Measurements from ENCODE around the gene GPR35.

Gene GPR35

DNA sequence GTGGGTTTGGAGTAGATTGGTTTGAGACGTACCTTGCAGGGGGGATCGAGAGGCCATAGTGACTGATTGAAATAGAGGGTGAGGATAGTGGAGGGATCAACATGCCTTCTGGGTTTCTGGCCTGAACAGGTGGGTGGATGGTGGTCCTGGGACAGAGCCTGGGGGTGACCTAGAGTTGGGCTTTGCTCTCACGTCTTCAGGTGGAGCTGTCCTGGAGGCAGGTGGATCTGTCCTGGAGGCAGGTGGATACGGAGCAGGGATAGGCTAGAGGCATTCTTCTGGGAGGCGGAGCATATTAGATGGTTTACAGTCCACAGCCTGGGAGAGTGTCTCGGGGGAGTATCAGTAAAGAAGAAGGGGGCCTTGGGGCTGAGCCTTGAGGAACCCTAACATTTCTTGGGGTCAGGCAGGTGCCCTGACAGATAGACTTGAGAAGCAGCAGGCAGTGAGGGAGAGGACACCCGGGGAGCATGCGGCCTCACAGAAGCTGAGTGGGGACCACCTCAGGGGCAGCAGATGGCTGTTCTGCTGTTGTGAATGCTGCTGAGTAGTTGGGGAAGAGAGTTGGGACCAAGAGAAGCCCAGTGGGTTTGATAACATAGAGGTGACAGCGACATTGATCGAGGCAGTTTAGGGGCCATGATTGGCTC is 37.1 kb upstream of the GPR35 start:
- ChIA-PET POLR2A (ENCODE audit: low non-redundant PET) (no interaction called here), CTCF (interaction anchor here (0.6 to 0.7 kb wide), 3 partner anchors 13 to 311 kb away, joined by 3 read pairs; no protein-coding TSS in a partner anchor)
- TF ChIP-seq, protein P1, sequence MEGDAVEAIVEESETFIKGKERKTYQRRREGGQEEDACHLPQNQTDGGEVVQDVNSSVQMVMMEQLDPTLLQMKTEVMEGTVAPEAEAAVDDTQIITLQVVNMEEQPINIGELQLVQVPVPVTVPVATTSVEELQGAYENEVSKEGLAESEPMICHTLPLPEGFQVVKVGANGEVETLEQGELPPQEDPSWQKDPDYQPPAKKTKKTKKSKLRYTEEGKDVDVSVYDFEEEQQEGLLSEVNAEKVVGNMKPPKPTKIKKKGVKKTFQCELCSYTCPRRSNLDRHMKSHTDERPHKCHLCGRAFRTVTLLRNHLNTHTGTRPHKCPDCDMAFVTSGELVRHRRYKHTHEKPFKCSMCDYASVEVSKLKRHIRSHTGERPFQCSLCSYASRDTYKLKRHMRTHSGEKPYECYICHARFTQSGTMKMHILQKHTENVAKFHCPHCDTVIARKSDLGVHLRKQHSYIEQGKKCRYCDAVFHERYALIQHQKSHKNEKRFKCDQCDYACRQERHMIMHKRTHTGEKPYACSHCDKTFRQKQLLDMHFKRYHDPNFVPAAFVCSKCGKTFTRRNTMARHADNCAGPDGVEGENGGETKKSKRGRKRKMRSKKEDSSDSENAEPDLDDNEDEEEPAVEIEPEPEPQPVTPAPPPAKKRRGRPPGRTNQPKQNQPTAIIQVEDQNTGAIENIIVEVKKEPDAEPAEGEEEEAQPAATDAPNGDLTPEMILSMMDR (conservative IDR thresholded peaks at IDR 0.05; ENCODE audit: low read depth): no peak
- H3K27ac ChIP-seq: no peak overlapping the region
- no peak for DNase-seq (ENCODE audit: low spot score)

DNA sequence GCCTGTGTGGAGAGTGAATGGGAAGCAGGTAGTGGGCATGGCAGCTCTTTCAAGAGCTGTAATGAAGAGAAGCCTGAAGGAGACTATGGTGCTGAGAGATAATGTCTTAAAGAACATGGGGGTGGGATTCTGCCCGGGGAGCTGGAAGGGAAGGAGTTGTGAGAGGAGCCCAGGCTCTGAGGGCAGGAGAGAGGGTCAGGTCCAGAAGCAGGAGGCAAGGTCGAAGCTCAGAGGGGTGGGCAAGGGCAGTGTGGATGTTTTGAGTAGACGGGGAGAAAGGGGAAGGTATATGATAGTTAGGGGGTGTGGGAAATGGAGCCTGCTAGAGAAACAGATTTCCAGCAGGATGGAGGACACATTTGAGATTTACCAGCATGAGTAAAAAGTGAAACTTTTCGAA is 36.6 kb upstream of the GPR35 start:
- TF ChIP-seq, protein P1 (conservative IDR thresholded peaks at IDR 0.05; ENCODE audit: low read depth): no peak
- POLR2A ChIA-PET (ENCODE audit: low non-redundant PET): interaction anchor here (0.7 kb wide), 1 partner anchor 22 kb away, joined by 3 read pairs; no protein-coding TSS in a partner anchor
- no peak for DNase-seq (ENCODE audit: low spot score)
- H3K27ac ChIP-seq: no peak overlapping the region; the same call in 1 of the 2 replicates
- CTCF ChIA-PET: interaction anchor here (0.6 kb wide), 1 partner anchor 13 kb away, joined by 3 read pairs; no protein-coding TSS in a partner anchor

DNA sequence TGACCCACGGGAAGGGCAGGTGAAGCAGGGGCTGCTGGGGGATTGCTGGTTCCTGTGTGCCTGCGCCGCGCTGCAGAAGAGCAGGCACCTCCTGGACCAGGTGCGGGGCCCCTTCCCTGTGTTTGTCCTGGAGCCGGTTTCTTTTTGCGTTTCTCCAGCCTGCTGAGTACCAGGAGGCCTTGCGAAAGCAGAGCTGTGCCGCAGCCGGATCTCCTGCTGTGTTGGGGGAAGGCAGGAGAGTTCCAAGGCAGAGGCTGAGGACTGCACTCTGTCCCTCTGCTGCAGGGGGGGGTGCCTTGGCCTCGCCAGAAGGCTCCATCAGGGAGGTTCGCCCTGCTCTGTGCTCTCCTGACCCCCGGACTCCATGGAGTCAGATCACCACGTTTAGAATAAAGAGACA is 35.9 kb upstream of the GPR35 start:
- ChIA-PET POLR2A (ENCODE audit: low non-redundant PET) (interaction anchor here (0.7 kb wide), 1 partner anchor 21 kb away, joined by 3 read pairs; no protein-coding TSS in a partner anchor), CTCF (interaction anchor here (0.6 kb wide), 2 partner anchors 26 to 477 kb away, joined by 3 to 4 read pairs; no protein-coding TSS in a partner anchor)
- H3K27ac ChIP-seq: peak overlapping the region; percentile 10; the same call in 1 of the 2 replicates
- DNase-seq (ENCODE audit: low spot score): no peak
- TF ChIP-seq, protein P1 (conservative IDR thresholded peaks at IDR 0.05; ENCODE audit: low read depth): no peak

DNA sequence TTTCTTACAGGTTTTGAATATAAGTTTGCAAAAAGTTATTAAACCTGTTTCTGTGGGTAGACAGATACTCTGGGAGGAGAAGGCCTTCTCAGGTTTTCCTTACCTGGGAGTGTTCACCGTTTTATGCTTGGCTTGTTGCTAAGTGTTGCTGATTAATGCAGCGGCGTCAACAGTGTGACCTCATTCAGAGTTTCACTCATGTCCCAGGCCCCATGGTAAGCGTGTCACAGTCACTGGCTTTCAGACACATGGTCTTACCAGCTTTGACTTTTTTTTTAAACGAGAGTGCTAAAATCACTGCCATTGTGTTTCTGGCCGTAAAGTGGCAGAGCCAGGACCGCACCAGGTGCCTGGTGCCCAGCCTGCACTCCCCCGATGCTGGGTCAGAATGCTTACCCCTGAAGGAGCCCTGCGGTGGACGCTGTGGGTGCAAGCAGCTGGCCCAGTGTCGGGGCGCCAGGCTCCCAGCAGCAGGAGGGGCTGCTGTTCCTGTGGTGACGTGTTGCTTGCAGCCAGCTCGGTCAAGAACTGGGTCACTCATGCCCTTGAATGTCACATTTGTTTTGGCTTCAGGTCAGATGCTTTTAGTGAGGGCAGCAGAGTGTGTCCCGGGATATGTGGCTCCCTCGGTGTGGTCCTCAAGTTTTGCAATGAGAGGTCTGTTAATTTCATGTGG is 35.3 kb upstream of the GPR35 start:
- CTCF ChIA-PET: interaction anchor here (0.6 kb wide), 2 partner anchors 26 to 477 kb away, joined by 3 to 4 read pairs; no protein-coding TSS in a partner anchor
- TF ChIP-seq, protein P1 (conservative IDR thresholded peaks at IDR 0.05; ENCODE audit: low read depth): no peak
- DNase-seq (ENCODE audit: low spot score): no peak
- POLR2A ChIA-PET (ENCODE audit: low non-redundant PET): no interaction called here
- no peak overlapping the region for H3K27ac ChIP-seq

DNA sequence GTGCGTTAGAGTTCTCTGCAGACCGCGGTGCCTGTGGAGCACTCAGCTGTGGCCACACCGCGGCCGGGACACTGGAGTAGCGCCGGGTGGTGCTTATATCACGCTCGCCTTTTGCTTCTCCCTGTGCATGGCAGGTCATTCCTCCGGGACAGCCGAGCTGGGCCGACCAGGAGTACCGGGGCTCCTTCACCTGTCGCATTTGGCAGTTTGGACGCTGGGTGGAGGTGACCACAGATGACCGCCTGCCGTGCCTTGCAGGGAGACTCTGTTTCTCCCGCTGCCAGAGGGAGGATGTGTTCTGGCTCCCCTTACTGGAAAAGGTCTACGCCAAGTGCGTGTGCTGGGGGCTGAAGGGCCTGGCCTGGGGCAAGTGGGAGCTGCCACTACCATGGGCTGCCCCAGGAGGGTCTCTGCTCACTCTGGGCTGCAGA is 34.6 kb upstream of the GPR35 start:
- ChIA-PET POLR2A (ENCODE audit: low non-redundant PET) (no interaction called here), CTCF (no interaction called here)
- DNase-seq (ENCODE audit: low spot score): no peak
- TF ChIP-seq, protein P1 (conservative IDR thresholded peaks at IDR 0.05; ENCODE audit: low read depth): no peak
- no peak overlapping the region for H3K27ac ChIP-seq

DNA sequence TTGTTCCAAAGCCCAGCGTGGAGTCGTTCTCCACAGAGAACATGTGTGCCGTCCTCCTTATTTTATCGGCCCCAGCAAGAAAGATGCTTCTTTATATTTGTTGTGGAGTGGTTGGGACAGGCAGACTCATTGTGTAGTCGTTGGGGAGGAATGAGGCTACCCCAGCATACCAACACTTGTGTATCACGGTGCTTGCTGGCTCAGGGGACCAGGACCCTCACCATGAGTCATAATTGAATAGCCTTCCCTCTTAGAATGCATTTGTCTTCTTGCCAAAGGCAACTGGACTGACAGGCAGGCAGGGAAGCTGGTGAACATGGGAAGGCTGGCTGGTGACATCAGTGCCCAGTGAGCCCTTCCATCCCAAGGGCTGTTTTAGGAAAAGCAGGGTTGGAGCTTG is 34.1 kb upstream of the GPR35 start:
- ChIA-PET CTCF (no interaction called here), POLR2A (ENCODE audit: low non-redundant PET) (no interaction called here)
- TF ChIP-seq, protein P1 (conservative IDR thresholded peaks at IDR 0.05; ENCODE audit: low read depth): no peak
- no peak overlapping the region for H3K27ac ChIP-seq
- no peak for DNase-seq (ENCODE audit: low spot score)
